ENCODE measurements around the gene LDLRAD3.

The LDLRAD3 gene

DNA sequence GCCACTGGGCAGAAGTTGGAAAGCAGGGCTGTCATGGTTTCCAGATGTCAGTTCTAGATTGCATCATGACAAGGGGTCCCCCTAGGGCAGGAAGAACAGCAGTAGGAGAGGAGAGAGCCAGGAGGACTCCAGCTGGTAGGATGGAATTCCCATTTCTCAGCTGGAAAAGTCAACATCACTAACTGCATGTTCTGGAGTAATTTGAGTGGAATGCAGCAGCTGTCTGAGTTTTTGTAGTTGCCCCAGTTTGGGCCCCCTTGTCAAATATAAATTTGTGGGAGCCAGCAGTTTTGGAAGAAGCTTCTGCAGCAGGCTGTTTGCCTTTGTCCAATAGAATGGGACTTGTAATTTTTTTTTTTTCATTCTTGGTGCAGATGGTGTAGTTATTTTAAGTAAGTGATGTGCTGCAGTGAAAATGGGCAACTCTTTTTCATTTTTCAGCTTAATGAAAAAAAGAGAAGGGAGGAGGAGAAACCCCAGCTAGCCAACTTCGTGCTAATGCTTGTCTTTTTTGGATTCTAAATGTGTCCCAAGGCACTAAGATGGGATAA, 86.9 kb downstream of the LDLRAD3 start:
- DNase-seq (ENCODE audit: low spot score), result no peak
- in situ Hi-C loops (cut with MboI; ENCODE audit: low sequenced_read_pairs, unreplicated experiment), result loop anchor here (25.0 kb wide), 1 partner anchor 419 kb away; the partner anchor contains the start of gene FJX1
- TF ChIP-seq, protein P1, sequence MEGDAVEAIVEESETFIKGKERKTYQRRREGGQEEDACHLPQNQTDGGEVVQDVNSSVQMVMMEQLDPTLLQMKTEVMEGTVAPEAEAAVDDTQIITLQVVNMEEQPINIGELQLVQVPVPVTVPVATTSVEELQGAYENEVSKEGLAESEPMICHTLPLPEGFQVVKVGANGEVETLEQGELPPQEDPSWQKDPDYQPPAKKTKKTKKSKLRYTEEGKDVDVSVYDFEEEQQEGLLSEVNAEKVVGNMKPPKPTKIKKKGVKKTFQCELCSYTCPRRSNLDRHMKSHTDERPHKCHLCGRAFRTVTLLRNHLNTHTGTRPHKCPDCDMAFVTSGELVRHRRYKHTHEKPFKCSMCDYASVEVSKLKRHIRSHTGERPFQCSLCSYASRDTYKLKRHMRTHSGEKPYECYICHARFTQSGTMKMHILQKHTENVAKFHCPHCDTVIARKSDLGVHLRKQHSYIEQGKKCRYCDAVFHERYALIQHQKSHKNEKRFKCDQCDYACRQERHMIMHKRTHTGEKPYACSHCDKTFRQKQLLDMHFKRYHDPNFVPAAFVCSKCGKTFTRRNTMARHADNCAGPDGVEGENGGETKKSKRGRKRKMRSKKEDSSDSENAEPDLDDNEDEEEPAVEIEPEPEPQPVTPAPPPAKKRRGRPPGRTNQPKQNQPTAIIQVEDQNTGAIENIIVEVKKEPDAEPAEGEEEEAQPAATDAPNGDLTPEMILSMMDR (IDR thresholded peaks at IDR 0.05; ENCODE audit: borderline replicate concordance, control extremely low read depth, extremely low read depth, insufficient read depth, missing control alignments), result no peak

DNA sequence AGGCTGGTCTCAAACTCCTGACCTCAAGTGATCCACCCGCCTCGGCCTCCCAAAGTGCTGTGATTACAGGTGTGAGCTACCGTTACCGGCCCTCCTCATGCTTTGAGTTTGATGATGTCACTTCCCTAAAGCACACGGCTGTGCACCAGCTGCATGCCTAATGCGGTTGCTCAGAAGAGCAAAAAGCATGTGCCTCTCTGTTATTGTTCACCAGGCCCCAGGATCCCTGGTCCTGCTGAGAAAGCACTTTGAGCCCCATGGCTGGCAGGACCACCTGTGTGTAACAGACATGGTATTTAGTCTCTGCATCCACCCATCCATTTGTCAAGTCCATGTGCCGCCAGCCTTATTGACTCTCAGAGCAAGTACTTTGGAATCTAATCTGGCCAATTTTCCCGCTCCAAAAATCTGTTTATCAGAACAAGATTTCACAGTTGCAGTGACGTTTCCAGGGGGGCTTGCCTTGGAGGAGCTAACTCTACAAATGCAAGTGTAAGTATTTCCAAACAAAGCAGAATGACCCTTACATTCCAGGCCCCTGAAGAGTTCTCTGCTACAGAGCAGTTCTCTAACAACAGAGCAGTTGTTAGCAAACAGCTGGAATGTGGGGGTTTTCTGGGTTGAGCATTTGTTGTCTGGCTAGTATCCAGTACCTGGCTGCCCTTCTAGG, 89.4 kb downstream of the LDLRAD3 start:
- in situ Hi-C loops (cut with MboI; ENCODE audit: low sequenced_read_pairs, unreplicated experiment), result loop anchor here (25.0 kb wide), 1 partner anchor 421 kb away; the partner anchor contains the start of gene FJX1
- DNase-seq (ENCODE audit: low spot score), result no peak

GRCh38 chr11:36033936-36034335, 90.1 kb downstream of the LDLRAD3 start:
- DNase-seq (ENCODE audit: low spot score), result no peak
- TF ChIP-seq, protein P1 (IDR thresholded peaks at IDR 0.05; ENCODE audit: borderline replicate concordance, control extremely low read depth, extremely low read depth, insufficient read depth, missing control alignments), result no peak
- in situ Hi-C loops (cut with MboI; ENCODE audit: low sequenced_read_pairs, unreplicated experiment), result loop anchor here (25.0 kb wide), 1 partner anchor 422 kb away; the partner anchor contains the start of gene FJX1

More for the DNA sequence above, 89.4 kb downstream of the LDLRAD3 start:
- TF ChIP-seq, protein P1 (IDR thresholded peaks at IDR 0.05; ENCODE audit: borderline replicate concordance, control extremely low read depth, extremely low read depth, insufficient read depth, missing control alignments), result no peak

DNA sequence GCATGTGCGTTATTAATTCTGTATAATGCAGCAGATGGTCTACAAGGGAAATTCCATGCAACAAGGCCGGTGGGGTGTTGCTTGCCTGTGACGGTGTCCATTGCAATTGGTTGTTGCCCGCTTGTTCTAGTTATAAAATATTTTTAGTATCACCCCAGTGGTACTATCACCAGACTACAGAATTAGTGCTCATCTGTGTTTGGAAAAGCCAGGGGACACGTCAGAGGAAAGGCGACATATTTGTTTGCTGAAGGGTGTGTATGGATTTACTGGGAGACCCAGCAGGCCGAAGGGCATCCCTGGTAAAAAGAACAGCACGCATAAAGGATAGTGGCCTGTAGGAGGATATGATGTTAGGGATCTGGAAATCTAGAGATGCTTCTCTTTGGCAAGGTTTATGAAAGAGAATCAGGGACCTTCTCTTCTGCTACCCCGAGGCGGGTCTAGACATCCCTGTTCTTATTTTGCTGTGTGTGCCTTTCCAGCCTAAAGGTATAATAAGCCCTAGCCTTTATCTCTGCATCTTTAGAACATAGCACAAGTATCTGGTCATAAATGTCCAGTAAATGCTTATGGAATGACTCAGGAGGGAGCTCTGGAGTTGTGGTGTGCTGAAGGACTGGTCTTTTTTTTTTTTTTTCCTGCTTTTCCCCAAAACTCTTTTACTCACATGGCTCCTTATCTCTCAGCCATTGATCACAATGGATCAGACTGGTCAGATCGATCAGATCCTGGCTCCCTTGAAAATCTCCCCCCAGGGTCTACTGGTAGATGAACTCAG, 90.9 kb downstream of the LDLRAD3 start:
- in situ Hi-C loops (cut with MboI; ENCODE audit: low sequenced_read_pairs, unreplicated experiment), result loop anchor here (25.0 kb wide), 1 partner anchor 422 kb away; the partner anchor contains the start of gene FJX1

DNA sequence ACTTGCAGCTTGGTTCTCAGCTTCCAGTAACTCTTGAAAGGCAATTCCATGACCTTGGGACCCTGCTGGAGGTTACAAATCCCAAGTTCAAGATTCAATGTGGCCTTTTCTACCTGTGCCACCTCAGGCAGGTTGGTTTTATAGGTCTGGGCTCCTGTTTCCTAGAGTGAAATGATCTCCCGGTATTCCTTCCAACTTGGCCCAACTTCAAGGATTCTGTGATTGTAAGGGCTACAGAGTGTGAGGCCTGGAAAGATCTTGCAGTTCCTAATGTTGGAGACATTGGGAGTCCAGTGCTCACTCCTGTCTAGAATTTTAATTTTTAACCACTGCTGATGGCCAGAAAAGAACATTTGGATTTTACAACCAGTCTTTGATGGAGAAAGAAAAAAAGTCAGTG, 91.6 kb downstream of the LDLRAD3 start:
- in situ Hi-C loops (cut with MboI; ENCODE audit: low sequenced_read_pairs, unreplicated experiment), result loop anchor here (25.0 kb wide), 1 partner anchor 423 kb away; the partner anchor contains the start of gene FJX1
- TF ChIP-seq, protein P1 (IDR thresholded peaks at IDR 0.05; ENCODE audit: borderline replicate concordance, control extremely low read depth, extremely low read depth, insufficient read depth, missing control alignments), result no peak
- no peak for DNase-seq (ENCODE audit: low spot score)

More for the DNA sequence above, 90.9 kb downstream of the LDLRAD3 start:
- TF ChIP-seq, protein P1 (IDR thresholded peaks at IDR 0.05; ENCODE audit: borderline replicate concordance, control extremely low read depth, extremely low read depth, insufficient read depth, missing control alignments), result no peak
- DNase-seq (ENCODE audit: low spot score), result no peak

GRCh38 chr11:36035999-36036398, 92.1 kb downstream of the LDLRAD3 start:
- TF ChIP-seq, protein P1 (IDR thresholded peaks at IDR 0.05; ENCODE audit: borderline replicate concordance, control extremely low read depth, extremely low read depth, insufficient read depth, missing control alignments), result no peak
- in situ Hi-C loops (cut with MboI; ENCODE audit: low sequenced_read_pairs, unreplicated experiment), result loop anchor here (25.0 kb wide), 1 partner anchor 424 kb away; the partner anchor contains the start of gene FJX1
- DNase-seq (ENCODE audit: low spot score), result no peak

Measured in GM13976 (cell line).